ENCODE measurements around the gene GP5.

Gene GP5, protein sequence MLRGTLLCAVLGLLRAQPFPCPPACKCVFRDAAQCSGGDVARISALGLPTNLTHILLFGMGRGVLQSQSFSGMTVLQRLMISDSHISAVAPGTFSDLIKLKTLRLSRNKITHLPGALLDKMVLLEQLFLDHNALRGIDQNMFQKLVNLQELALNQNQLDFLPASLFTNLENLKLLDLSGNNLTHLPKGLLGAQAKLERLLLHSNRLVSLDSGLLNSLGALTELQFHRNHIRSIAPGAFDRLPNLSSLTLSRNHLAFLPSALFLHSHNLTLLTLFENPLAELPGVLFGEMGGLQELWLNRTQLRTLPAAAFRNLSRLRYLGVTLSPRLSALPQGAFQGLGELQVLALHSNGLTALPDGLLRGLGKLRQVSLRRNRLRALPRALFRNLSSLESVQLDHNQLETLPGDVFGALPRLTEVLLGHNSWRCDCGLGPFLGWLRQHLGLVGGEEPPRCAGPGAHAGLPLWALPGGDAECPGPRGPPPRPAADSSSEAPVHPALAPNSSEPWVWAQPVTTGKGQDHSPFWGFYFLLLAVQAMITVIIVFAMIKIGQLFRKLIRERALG

DNA sequence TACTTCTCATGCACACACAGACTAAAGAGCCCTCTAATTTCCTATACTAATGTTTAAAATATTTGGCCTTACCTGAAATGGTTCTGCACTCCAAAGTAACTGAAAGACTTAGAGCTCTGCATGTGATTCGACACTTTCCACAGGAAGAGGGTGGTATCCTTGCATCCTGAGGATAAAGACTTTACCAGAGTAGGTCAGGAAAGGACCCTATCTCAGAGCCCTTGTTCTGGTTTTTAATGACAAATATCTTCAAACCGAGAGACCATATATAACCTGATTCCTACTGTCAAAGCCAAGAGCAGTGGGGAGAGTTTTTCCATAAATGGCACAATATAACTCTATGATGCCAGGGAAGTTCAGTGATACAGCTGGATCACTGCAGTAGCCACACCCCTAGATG lies at the start of gene GP5:
Gene GP5 (minus strand): TSS at position 101 of the 400 bp plus-strand sequence. CDS start 984 bp downstream, outside the sequence.
- no peak for DNase-seq (ENCODE audit: low read depth in 2 of 2)

DNA sequence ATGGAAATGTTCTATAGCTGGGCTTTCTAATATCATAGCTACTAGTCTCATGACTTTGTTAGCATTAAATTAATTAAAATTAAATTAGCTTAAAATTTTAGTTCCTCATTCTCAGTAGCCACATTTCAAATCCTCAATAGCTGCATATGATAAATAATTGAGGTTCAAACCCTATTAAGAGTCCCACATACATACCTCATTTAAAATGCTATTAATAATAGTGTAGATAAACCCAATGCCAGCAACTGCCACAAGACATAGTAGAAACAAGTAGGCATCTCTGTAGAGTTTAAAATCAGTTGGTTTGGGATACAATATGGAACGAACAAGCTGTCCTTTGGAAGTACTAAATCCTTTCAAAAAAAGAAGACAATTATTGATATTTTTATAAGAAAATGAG lies 48.6 kb upstream of the GP5 start:
- DNase-seq (ENCODE audit: low read depth in 2 of 2), result no peak

DNA sequence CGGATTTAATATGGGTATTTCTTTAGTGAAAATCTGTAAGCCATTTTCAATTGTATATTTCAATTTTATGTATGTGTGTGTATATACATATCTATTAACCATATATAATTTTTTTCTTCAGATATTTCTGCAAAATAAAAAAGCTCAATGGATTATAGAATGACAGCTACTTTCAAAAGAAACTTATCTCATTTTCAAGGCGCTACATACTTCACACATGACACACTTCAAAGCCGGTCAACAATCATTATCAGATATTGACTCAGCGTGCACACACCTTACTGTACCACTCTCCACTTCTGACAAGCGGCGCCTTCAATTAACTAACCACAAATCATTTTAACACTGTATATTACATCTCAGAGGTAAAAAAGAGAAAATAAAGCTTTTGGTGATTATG lies 48.1 kb upstream of the GP5 start:
- no peak for DNase-seq (ENCODE audit: low read depth in 2 of 2)

DNA sequence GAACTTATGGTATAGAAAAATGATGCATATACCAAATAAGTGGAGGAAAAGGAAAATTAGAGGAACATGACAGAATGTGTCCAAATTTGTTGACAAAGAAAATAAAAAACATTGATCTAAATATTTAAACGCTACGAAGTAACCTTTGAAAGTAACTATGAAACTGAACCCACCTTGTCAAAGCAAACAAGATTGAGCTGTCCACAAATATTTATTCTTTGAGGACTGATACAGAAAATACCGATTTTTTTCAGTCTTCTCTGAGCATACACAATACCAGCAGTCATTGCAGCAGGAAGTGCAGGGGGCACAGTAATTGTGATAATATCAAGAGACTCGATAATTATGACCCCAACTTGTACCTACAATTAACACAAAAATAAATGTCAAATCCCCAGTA lies 47.7 kb upstream of the GP5 start:
- DNase-seq (ENCODE audit: low read depth in 2 of 2), result no peak

DNA sequence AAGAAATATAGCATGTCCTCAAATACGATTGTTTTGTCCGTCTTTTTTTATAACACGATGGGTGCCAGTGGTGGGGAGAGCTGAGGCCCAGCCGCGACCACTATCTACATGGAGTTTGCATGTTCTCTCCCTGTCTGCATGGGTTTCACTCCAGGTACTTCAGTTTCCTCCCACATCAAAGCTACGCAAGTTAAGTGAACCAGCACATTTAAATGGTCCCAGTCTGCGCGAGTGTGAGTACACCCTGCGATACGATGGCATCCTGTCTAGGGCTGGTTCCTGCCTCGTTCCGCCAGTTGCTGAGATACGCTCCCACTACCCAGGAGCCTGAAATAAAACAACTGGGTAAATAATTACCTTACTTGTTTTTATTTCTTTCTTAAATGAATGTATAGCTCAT lies 47.1 kb upstream of the GP5 start:
- DNase-seq (ENCODE audit: low read depth in 2 of 2), result no peak

DNA sequence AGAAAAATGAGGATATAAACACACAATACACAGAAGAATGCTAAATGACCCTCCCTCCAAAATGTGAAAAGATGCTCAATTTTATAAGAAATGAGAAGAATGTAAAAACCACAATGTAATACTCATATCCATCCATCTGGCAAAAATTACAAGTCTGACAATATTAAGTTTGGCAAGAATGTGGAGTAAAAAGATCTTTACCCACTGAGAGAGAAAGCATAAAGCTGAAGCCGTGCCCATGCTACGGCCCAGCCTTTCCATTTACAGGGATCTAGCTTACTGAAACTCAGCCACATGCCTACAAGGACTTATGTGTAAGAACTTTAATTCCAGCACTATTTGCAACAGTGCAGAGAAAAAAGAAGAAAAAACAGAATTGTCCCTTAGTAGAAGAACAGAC lies 44.8 kb upstream of the GP5 start:
- no peak for DNase-seq (ENCODE audit: low read depth in 2 of 2)

DNA sequence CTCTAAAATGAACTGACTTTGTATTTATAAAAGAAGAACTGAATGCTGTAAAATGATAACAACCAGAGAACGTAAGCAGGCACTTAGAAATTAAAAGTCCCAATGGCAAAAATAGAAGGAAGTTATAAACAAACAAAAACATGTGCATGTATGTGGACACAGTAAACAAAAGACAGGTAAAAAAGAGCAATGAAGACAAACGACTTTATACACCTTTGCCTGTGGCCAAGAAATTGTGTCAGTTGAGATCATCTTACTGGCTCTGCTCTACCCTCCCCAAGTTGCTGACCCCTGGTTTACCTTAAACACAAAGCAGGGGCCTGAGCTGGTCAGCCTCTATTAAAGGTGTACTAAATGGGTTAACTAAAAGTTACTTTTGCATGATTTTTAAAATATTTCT lies 41.7 kb upstream of the GP5 start:
- no peak for DNase-seq (ENCODE audit: low read depth in 2 of 2)

DNA sequence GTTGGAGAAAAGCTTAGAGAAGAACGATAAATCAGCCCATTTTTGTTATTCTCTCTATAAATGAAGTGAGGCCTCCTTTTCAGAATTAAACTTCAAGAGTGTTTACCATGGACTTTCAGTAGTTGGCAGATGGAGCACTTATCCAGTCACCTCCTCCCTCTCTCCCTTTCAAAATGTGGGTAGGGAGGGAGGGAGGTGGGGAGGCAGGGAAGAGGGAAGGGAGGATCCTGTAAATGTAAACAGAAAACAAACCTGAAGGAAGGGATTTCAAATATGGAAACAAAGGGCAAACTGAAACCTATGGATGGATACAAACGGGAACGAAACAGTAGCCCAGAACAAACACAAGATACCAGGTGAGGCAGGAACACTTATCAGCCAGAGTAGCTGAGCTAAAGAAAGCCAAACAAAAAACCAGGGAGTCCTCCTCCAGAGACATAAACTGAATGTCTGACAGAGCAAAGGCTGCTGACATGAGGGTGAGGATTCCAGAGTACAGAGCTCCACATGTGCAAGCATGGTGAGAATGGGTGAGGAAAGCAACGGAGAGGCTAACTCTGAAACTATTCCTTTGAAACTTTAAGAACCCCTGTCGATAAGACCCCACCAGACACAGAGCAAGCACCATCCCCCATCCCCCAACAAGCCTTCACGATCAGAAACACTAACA lies 41.0 kb upstream of the GP5 start:
- DNase-seq (ENCODE audit: low read depth in 2 of 2), result no peak

DNA sequence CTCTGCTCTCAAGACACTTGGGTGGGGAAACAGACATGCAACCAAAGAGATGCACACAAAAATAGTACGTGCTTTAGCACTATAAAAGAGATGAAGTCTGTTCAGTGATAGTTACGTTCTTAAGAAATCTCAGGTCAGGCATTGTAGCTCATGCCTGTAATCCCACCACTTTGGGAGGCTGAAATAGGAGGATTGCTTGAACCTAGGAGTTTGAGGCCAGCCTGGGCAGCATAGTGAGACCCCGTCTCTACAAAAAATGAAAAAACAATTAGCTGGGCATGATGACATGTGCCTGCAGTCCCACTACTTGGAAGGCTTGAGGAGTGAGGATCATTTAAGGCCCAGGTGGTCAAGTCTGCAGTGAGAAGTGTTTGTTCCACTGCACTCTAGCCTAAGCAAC lies 35.4 kb upstream of the GP5 start:
- DNase-seq (ENCODE audit: low read depth in 2 of 2), result no peak

DNA sequence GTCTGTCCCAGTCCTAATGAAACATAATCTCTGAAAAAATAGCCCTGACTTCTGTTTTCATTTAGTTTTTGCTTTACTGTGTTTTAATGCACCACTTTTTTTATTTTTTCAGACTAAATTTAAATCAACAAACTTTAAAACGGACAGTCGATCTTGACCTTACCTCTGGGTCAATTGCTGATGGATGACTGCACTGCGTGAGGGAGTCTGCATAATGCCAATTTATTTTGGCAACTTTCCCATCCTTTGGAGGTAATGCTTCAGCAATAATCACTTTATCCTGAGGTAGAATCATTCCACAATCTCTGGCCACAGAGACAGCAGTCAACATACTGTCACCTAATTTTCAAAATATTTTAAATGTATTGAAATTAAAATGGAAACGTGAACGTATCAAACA lies 32.5 kb upstream of the GP5 start:
- DNase-seq (ENCODE audit: low read depth in 2 of 2), result no peak

DNA sequence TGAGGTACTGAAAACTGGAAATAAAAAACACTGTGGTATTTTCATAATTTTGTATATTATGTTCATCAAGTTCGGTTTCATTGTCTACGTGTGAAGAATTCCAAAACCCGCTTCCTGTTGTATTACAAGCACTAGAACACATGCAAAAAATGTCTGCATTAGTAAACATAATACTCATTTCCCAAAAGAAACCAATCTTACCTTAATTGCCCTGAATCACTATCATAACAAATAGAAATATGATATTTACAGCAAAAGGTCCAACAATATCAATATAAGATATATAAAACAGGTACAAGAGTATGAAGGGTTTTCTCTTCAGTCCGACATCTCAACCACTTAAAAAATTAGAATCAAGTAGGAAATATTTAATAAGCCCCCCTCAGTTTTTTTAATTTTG lies 26.3 kb upstream of the GP5 start:
- no peak for DNase-seq (ENCODE audit: low read depth in 2 of 2)

DNA sequence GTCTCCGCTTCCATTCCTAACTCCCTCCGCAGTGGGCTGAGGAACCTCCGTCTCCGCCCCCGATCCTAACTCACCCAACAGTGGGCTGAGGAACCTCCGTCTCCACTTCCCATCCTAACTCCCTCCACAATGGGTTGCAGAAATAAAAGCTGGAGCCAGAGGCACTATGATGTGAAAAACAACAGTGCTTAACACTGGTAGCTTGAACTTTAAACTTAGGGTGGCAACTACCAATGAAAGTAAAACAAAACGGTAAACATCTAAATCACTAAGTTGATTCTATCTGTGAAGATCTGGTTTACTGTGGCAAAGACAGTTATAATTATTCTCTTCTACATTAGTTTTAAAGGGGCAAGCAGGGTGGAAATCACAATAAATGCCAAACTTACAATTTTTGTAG lies 25.9 kb upstream of the GP5 start:
- no peak for DNase-seq (ENCODE audit: low read depth in 2 of 2)

DNA sequence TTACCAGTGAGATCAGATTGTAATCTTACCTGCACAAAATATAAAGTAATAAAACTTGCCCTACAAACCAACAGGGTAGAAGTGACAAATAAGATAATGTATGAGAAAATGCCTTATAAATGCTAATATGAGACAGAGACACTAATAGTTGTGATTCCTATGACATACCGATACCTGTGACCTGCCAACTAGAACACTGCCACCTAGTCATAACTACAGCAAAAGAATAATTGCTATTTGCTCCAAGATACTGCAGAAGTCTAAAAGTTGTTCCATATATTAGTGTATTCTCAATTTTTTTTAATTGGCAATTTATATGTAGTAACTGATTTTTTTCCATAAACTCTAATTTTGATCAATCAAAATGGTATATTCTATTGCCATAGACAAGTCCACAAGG lies 25.3 kb upstream of the GP5 start:
- DNase-seq (ENCODE audit: low read depth in 2 of 2), result no peak

DNA sequence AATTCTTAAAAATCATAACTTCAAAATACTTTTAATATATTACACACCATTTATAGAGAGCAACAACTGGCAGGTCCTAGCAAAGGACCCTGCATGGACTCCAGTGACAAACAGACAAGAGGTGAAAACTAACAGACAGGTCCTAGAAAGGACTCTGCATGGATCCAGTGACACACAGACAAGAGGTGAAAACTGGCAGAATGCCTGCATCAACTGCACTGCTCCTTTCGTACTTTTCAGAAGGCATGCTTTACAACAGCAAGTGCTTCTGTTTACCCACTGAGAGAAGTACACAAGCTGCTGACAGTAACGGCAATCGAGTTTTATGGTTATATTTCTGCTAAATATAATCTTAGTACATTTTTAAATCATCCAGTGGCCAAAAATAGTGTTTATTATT lies 24.3 kb upstream of the GP5 start:
- no peak for DNase-seq (ENCODE audit: low read depth in 2 of 2)

DNA sequence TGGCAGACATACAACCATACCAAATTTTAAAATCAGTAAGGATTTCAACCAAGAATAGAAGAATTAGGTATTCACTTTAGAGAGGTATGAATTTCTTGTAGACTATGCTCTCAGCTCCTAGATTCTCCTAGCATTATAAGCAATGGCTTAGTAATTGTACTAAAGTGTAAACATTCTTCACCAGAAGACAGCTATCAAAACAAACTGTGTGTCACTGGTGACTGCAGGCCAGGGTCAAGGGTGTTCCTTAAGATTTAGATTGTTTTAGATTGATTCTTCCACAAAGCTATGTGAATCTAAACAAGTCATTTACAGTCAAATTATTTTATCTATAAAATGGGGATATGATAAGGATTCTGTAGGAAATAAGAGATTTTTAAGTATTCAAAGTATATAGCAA lies 23.1 kb upstream of the GP5 start:
- no peak for DNase-seq (ENCODE audit: low read depth in 2 of 2)

DNA sequence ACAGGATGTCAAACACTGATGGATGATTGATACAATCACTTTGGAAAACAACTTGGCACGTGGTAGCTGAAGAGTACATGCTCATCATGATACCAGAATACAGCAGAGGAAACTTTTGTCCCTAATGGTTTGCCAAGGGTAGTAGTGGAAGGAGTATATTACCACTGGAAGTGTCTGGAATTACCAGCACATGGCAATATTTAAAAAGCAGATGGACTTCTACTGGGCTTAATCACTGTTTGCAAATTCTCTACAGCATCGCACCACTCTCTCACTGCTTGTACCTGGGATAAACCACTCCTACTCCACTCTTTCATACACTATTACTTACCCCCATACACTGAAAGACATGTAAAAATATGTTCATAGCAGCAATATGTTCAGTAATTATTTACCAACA lies 19.6 kb upstream of the GP5 start:
- DNase-seq (ENCODE audit: low read depth in 2 of 2), result no peak

DNA sequence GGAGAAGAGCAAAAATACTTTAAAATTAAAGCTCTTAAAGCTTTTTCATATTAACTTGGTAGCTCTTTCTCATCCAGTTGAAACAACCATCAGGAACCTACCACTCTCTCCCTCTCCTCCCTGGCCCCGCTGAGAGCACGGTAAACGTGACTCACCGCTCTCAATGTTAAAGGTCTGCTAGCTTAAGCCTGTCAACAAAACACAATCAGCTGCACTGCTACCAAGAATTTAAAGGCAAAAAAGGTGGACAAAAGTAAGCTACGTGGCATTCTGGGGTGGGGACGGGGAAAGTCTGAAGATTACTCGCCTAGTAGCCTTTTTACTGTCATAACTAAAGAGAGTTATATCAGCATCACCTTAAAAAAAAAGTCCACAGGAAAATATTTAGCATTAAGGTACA lies 8.4 kb upstream of the GP5 start:
- no peak for DNase-seq (ENCODE audit: low read depth in 2 of 2)

DNA sequence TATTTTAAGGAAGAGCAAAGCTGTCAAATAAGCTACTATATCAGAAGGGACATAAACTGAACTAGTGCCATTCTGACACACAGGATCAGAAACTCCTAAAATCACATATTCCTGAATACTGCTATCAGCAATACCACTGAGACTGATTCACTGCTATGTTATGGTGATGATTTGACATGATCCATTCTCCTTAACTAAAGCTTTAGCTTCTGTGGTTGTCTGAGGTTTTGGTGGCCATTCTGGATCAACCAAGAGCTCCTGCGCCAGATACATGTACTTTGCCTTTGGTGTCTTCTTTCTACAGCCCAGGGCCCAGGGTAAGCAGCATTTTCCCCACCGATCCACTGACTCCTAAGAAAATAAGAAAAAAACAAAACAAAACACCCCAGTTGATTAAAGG lies 6.7 kb upstream of the GP5 start:
- DNase-seq (ENCODE audit: low read depth in 2 of 2), result no peak

DNA sequence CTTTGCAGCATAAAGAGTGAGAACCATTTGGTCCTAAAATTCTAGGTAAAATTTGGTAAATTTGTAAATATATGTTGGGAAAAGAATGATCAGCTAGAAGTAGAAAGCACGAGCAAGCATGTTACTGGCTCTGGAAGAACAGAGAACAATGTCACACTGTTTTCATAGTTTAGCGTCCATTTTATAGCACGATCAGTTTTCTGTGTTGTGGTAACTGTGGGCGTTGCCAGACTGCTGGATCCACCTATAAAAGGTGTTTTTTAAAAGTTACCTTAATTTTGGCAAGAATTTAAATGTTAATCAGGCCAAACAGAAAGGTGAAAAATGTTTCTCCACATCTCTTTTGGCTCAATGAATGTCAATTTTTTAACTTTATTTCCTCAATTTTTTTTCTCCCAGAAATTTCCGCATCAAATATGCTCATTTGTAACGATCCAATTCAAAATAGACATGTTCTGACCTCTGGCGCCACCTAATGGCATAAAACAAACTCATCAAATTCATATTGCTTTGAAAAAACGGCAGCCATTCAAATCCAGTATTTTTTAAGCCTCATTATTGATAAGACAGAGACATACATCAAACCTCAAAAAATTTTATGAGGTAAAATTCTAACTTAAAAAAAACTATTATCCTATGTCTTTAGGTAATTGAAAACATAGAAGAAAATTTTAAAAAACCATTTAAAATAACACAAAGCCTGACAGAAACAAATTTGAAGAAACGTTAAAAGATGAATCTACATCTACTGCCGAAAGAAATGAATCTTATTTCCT lies 5.5 kb upstream of the GP5 start:
- no peak for DNase-seq (ENCODE audit: low read depth in 2 of 2)

DNA sequence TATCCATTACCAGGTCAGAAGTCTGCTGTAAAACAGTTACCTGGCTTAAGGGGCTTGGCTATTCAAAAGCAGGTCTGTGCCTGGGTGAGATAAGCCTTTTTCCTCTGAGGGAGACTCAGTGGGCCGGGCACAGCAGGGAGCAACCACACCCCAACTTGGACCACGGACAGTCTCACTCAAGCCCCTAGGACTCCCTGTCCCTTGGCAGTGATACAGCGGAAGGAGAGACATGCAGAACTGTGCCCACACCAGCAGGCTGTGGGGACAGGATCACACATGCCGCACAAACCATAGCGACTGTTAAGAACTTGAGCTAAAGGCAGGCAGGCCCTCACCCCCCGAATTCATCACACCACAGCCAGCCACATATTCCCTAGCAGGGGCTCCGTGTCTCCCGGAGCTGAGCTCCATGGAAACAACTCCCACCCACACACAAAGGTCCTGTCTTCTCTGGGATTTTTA lies 2.8 kb upstream of the GP5 start:
- DNase-seq (ENCODE audit: low read depth in 2 of 2), result no peak

DNA sequence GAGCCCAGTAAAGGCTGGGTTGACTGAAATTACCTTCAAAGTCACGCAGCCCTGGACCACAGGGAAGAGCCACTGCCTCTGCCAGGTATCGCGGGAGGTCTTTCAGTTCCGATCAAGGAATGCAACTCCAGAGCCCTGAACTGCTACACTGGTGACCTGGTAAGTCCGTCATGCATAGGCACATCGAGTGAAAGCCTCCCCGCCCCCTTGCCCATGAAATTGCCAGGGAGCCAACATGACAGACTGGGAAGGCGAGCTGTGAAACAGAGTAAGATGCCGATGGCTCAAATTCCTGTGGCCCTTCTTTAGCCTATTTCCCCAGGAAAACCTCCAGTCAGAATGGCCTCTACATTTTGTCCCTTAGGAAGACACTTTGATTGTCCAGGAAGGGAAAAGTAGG lies 2.3 kb upstream of the GP5 start:
- DNase-seq (ENCODE audit: low read depth in 2 of 2), result no peak

DNA sequence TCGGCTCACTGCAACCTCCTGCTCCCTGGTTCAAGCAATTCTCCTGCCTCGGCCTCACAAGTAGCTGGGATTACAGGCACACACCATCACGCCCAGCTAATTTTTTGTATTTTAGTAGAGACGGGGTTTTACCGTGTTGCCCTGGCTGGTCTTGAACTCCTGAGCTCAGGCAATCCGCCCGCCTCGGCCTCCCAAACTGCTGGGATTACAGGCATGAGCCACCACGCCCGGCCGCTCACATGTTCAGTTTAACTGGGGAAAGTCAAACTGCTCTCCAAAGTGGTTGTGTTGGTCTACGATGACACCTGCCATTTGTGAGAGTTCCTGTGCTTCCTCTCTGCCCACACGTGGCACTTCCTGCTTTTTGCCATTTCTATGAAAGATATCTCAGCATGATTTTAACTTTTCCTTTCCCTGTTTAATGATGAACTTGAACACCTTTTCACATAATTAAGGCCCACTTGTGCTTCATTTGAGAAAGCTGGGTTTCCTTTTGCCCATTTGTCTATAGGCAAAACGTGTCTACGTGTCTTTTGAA lies 877 bp upstream of the GP5 start:
- DNase-seq (ENCODE audit: low read depth in 2 of 2), result no peak
